ENCODE data around the gene HOXC13.
A peak's percentile ranks its signal among the peaks of the same experiment; 100 is the strongest.

Gene HOXC13

DNA sequence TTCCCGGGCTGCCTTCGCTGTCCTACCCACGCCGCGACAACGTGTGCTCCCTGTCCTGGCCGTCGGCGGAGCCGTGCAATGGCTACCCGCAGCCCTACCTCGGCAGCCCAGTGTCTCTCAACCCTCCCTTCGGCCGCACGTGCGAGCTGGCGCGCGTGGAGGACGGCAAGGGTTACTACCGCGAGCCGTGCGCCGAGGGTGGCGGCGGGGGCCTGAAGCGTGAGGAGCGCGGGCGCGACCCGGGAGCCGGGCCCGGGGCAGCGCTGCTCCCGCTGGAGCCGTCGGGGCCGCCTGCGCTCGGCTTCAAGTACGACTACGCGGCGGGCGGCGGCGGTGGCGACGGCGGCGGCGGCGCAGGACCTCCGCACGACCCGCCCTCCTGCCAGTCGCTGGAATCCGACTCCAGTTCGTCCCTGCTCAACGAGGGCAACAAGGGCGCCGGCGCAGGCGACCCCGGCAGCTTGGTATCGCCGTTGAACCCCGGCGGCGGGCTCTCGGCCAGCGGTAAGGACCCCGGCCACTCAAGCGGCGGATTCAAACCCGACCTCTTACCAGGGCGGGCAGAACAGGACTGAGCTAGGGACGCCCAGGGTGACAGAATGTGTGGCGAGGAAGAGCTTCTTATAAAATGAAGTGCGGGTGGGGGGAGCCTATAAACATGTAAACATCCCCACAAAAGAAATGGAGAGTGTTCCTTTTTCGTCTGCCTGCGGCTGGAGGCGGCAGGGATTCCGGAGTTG, 16.6 kb downstream of the HOXC13 start:
- DNase-seq: no peak

GRCh38 chr12:53955776-53956250, 17.2 kb downstream of the HOXC13 start:
- DNase-seq: no peak

DNA sequence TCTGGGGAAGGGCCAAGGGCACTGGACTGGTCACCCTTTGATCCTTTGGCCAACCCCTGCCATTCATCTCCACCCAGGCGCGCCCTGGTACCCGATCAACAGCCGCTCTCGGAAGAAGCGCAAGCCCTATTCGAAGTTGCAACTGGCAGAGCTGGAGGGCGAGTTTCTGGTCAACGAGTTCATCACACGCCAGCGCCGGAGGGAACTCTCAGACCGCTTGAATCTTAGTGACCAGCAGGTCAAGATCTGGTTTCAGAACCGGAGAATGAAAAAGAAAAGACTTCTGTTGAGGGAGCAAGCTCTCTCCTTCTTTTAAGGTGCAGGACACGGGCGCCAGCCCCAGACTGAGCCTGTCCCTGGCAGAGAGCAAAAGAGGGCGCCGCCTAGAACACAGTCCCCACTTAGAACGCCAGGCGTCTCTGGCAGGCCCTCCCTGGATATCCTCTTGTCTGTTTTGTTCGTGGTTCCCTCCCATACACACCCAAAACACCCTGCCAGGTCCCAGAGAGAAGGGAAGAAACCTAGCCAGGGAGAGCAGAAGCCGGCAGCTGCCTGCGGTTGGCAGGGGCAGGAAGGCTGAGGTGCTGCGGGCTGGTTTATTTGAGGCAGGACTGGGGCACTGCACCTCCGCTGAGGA, 17.7 kb downstream of the HOXC13 start:
- no peak for DNase-seq

GRCh38 chr12:53956914-53957536, 18.4 kb downstream of the HOXC13 start:
- DNase-seq: no peak

- DNase-seq: no peak
Observed at GRCh38 chr12:53958128-53958527, 19.5 kb downstream of the HOXC13 start.

DNA sequence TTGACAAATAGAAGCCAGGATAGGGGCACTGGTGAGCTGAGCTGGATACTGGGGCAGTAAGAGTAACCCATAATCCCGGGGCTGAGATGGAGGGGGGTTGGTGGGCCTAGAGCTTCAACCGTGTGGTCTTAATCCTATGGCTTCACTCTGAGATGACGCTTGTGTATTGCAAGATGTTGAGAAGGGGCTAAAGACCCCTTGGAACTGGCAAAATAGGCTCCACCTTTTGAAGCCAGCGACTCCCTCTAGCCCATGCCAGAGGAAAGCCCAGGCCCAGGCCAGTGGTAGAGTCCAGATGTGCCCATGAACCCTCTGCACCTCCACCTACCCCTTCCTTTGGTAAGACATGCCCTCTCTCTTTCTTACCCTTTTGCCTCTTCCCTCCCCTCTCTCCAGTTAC, 20.7 kb downstream of the HOXC13 start:
- no peak for DNase-seq

- peak; percentile 52 for DNase-seq
Observed at GRCh38 chr12:53960187-53961024, 21.8 kb downstream of the HOXC13 start.

GRCh38 chr12:53961025-53961761, 22.6 kb downstream of the HOXC13 start:
- DNase-seq: peak; percentile 93

DNA sequence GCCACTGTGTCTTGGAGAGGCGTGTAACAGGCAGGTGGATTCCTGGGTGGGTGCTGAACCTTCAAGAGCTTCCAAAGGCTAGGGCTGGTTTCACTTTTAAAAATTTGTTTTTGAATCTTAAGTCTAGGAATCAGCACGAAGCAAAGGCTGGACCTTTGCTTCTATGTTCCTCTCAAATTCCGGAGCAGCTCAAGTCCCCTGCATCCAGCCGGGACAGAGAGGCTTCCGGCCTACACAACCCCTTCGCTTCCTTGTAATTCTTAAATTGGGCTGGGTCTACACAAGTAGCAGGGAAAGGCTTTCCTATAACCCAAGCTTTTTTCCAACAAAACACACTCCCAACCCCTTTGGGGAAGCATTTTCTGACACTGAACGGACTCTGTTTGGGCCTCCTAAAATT, 24.4 kb downstream of the HOXC13 start:
- no peak for DNase-seq

- peak; percentile 87 for DNase-seq
Observed at GRCh38 chr12:53963434-53964314, 25.0 kb downstream of the HOXC13 start.

GRCh38 chr12:53964315-53964713, 25.7 kb downstream of the HOXC13 start:
- DNase-seq: no peak

- DNase-seq: peak; percentile 79
Observed at GRCh38 chr12:53965281-53966084, 26.9 kb downstream of the HOXC13 start.

DNA sequence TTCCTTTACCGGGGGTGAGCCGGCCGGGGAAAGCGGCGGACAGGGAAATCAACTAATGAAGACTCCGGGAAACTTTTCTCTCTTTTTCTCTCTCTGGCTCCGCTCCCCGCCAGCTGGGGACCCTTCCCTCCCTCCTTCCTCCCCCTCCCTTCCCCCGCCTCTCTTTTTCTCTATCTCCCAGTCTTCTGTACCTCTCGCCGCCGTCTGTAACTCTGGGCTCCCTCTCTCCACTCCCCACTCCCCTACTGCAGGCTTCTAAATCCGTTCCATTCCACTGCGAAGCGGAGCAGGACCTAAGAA, 27.4 kb downstream of the HOXC13 start:
- no peak for DNase-seq

GRCh38 chr12:53966385-53967133, 27.9 kb downstream of the HOXC13 start:
- no peak for DNase-seq

DNA sequence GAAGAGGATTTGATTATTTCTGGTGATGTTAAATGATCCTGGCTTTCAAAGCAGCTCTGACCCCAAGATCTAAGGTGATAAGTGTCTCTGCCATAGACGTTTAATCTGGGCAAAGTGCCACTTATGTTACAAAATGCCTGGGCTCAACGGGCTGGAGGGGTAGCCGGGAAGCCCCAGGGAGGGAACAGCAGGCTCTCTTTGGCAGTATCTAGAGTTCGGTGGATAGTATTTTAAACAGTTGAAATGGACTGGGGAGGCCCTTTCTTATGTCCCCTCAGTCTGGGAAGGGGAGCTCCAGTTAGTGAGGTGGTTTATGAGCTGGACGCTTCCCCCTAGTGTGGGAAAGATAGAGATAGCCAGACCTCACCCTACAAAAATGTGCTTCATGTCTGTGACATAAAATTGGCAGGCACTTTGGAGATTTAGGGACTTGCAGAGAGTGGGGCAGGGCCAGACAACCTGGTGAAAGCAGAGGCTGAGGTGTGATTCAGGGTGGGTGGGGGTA, 28.8 kb downstream of the HOXC13 start:
- no peak for DNase-seq

DNA sequence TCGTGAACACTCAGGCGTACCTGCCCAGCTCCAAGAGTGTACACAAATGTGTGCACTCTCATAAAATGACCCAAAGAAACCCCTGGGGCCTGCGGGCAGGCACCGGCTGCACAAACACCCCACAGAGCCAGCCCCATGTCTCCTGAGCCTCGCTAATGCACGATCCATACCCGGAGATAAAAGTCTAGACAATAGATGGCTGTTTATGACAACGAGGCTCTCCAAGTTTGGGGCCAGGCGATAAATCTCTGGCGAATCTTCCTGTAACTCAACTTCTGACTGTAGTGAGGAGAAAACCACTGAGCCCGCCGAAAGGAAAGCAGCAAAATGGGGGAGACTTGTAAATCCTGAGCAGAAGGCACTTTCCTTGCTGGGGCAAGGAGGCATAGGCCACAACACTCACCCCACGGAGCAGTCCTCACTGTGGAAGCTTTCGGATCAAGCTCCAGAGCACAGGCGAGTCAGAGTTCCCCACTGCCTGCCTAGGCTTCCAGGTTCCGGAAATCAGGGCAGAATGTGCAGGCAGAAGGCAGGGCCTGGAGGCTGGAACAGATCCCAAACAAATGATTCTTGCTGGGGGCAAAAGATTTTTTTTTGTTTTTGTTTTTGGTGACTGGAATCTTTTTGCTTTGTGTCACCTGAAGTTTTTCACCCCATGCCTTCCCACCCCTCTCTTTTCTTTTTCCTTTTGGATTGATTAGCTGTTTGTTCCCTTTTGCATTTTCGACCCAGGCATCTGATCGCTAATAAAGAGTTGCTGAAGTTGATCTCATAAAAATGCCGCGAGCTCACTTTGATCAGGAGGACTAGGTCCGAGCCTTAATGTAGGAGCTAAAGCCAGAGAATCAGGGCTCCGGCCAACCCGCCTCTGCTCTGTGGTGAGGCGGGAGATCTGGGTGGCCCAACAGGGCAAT, 29.8 kb downstream of the HOXC13 start:
- DNase-seq: no peak

GRCh38 chr12:53969588-53970259, 31.1 kb downstream of the HOXC13 start:
- DNase-seq: no peak

DNA sequence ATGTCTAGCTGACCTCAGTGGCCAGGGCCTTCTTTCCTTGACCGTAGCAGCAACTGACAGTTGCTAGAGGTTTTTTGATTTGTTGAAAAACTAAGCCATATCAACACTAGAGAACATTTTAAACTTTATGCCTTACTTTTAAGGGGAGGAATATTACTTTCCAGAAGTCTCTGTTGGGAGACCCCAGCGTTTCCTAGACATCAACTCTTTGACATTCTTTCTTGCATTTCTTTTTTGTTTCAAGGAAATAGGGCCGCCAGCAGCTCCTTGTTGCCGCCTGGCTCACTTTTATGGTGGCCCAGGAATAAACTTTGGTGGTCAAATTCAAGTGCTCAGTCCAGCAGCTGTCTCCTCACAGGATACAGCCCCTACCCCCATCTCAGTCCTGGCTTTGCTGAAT, 31.8 kb downstream of the HOXC13 start:
- DNase-seq: no peak

Data from islet precursor cell (in vitro differentiated cells).